HG02763 (cell line): ENCODE measurements around the gene ATP9A.
"Not testable (repeated sequence)": the region's sequence is repeated elsewhere in the genome, so short reads cannot be mapped to it uniquely, and the experiment has no call there.

Experiments used
- ATAC-seq: cut with Tn5 transposase; IDR thresholded peaks from one replicate; pipeline ENCODE4 v1.9.1; 2021; ENCODE audit warnings: mild to moderate bottlenecking, moderate library complexity; ENCODE audit not compliant: unreplicated experiment

ATP9A gene

GRCh38 chr20:51584116-51584515 is 184.1 kb downstream of the ATP9A start:
- ATAC-seq: no peak

- no peak for ATAC-seq
Observed at GRCh38 chr20:51583499-51583898, 184.7 kb downstream of the ATP9A start.

DNA sequence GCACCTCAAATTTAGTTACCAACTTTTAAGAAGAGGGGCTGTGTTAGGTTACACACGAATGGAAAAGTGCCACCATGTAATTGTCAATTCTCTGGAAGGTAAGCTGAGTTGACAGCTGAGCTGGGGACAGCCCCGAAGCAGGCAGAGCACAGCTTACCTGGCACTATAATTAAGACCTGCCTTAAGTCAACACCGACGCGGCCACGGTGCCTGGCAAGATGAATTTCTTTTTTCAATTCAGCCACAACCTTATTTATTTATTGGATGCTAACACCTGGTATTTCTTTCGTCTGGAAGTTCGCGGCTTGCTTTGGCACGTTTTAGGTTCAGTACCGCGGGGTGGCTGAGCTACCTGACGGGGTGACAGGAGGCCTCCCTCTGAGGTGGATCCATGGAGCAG is 185.1 kb downstream of the ATP9A start:
- ATAC-seq: no peak

- no peak for ATAC-seq
Observed at GRCh38 chr20:51581571-51581970, 186.6 kb downstream of the ATP9A start.

GRCh38 chr20:51579137-51579536 is 189.1 kb downstream of the ATP9A start:
- ATAC-seq: no peak

GRCh38 chr20:51578145-51578459 is 190.1 kb downstream of the ATP9A start:
- ATAC-seq: no peak

GRCh38 chr20:51577432-51578144 is 190.6 kb downstream of the ATP9A start:
- no peak for ATAC-seq

- no peak for ATAC-seq
Observed at GRCh38 chr20:51575486-51575885, 192.7 kb downstream of the ATP9A start.

DNA sequence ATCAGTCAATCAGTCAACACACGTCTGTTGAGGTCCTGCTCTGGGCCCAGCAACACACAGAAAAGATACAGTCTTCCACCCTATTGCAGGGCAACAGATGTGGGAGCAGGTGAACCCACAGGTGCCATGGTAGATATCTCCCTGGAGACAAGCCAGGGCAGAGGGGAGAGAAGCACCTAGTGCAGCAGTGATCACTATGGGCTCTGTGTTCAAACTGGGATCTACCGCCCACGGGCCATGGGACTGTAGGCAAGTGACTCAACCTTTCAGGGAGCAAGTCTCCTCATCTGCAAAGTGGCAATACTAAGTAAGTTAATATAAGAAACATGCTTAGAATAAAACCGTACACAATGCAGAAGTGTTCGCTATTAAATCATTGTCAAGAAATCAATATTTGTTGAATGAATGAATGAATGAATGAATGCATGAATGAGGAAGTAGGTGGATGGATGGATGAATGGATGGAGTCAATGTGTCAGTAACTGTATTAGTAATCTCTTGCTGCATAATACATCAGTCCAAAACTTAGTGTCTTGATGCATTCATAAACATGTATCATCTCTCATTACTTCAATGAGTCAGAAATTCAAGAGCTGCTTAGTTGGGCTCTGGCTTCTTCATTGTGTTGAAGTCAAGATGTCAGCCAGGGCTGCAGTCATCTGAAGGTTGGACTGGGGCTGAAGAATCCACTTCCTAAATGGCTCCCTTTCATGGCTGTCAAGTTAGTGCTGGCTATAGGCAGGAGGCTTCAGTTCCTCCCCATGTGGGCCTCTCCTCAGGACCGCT is 193.7 kb downstream of the ATP9A start:
- ATAC-seq: no peak

GRCh38 chr20:51573576-51574243 is 194.5 kb downstream of the ATP9A start:
- ATAC-seq: no peak

DNA sequence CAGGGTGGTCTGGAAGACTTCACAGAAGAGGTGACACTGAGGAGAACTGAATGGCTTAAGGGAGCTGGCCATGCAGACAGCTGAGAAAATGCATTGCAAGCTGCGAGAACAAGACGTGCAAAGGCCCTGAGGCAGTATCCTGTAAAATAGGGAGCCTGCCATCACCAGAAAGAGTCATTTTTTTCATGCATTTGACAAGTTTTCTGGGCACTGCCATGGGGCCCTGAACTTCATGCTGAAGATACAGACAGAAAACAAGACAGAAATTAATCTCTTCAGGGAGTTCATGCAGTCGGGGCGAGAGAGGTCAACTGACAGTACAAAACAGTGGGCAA is 196.8 kb downstream of the ATP9A start:
- no peak for ATAC-seq

- no peak for ATAC-seq
Observed at GRCh38 chr20:51570739-51571459, 197.3 kb downstream of the ATP9A start.

- no peak for ATAC-seq
Observed at GRCh38 chr20:51569815-51570738, 198.1 kb downstream of the ATP9A start.

DNA sequence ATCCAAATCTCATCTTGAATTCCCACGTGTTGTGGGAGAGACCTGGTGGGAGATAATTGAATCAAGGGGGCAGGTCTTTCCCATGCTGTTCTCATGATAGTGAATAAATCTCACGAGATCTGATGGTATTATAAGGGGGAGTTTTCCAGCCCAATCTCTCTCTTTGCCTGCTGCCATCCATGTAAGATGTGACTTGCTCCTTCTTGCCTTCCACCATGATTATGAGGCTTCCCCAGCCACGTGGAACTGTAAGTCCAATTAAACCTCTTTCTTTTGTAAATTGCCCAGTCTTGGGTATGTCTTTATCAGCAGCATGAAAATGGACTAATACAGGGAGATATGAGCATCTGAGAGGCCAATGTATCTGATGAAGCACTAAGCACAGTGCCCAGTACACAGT is 199.7 kb downstream of the ATP9A start:
- ATAC-seq: not testable (repeated sequence)

DNA sequence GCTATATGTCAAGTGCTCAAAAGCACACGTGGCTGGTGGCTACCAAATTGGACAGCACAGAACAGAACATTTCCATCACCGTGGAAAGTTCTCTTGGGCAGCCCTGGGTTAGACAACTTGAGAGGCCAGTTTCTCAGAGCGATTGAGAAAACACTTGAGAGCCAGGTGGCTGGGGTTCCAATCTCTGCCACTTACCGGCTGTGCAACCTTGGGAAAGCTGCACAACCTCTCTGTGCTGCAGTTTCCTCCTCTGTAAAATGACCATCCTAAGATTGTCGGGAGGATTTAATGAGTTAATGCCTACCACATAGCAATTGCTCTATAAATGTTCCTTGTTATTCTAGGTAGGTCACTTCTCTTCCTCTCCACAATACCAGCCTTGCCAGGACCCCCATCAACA is 200.6 kb downstream of the ATP9A start:
- no peak for ATAC-seq

GRCh38 chr20:51566594-51566993 is 201.6 kb downstream of the ATP9A start:
- no peak for ATAC-seq

DNA sequence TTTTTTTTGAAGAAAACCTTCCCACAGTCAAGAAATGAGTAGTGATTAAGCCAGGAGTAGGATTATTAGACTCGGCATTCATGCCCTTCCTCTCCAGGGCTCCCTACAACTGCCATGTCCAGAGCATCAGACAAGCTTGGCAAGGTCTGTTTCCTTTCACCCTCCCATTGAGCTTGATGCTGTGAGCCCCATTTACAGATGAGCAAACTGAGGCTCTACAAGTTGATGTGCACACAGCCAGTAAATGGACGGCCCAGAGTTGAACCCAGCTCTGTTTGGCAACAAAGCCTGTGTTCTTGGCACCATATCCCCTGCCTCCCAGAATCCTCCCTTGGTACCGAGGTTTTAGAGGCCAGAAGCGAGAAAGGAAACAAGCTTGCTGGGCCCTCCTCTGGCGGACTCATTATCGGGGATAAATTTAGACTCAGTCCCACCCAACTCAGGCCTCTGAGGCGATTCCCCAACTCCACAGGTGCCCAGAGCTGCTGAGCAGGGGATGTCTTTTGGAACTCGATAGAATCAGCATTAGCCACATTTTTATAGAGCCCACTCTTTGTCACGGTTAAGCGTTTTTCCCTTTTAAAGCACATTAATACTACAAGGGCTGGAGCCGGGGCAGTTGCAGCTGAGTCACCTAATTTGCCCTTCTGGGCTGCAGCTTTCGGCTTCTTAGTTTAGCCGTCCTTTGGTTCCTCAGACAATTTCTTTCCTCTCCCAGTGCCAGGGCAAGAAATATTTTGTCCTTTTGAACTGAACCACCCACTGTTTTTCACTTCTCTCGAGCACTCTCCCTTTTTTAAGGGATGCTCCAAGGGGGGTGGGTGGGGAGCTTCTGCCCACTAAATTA is 202.7 kb downstream of the ATP9A start:
- no peak for ATAC-seq

DNA sequence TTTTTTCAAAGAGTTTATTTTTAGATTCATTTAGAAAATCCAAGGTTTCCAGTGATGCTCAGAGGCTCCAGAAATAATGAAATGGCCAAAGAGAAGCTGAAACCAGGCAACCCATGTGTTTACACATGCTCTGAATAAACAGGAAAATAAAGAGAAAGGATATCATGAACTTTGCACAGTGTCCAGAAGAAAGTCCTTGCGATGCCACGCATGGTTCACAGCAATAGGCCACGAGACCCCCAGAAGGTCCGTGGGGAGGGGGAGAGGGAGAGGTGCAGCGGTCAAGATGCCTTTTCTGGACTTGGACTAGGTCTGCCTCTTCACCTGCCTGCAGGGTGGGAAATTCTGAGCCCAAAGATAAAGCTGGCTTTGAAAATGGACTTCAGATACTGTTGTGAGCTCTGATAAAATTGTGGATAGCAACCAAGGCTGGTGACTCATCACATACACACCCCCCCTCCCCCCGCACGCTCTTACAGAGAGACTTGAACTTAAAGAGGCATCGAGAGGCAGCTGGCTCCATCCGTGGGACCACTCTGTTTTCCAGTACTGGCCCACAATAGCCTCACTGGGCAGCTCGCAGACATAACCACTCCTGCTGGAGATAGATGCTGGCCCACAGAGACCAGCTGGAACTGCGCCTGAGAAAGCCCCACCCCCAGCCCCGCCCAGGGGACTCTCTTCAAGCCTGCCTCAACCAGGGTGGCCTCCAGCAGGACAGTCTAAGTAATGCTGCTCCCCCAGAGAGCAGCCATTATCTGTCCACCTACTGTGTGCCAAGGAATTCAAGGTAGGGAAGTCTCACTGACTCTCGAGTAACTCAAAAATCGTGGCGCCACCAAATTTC is 204.5 kb downstream of the ATP9A start:
- ATAC-seq: no peak

GRCh38 chr20:51563174-51563485 is 205.1 kb downstream of the ATP9A start:
- no peak for ATAC-seq
